Activated CD4-positive, alpha-beta T cell treated with anti-CD3 and anti-CD28 coated beads, Interleukin-2, Interleukin-6, amounts not matched to agents 100 ng/mL and 50 ng/mL, durations not matched to agents 16 hours and 8 hours (primary cell): ENCODE data around the gene CYS1.
"Not testable (repeated sequence)": the region's sequence is repeated elsewhere in the genome, so short reads cannot be mapped to it uniquely, and the experiment has no call there.

Source experiments
- DNase-seq: peaks from one replicate; pipeline ENCODE4 v3.0.0-alpha.2; 2020

Gene CYS1

GRCh38 chr2:10045561-10046355 is 34.5 kb downstream of the CYS1 start:
- DNase-seq = no peak

DNA sequence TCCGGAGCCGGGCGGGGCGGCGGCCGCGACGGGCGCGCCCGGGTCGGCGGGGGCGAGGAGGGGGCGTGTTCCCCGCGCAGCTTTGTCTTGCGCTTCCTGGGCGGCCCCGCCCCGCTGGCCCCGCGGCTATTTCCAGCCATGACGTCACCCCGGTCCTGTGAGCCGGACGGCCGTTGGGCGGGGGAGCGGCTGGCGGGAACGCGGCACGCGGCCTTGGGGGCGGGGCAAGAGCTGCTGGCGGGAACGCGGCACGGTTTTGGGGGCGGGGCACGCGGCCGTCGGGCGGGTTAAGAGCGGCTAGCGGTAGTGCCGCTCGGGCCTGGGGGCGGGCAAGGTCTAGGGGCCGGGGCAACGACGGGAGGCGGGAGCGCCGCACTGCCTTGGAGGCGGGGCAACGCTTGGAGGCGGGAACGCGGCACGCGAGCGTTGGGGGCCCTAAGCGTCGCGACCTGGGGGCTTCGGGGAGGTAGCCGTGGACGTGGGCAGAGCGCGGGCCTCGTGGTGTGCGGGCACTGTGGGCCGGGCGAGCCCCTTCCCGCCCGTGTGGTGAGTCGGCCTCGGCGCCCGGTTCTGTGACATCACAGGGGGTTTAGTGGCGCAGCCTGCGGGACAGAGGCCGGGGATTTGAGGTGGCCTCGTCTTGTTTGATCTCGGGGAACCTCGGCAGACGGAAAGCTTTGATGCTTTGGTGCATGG is 36.2 kb downstream of the CYS1 start:
- DNase-seq = peak; percentile 91

DNA sequence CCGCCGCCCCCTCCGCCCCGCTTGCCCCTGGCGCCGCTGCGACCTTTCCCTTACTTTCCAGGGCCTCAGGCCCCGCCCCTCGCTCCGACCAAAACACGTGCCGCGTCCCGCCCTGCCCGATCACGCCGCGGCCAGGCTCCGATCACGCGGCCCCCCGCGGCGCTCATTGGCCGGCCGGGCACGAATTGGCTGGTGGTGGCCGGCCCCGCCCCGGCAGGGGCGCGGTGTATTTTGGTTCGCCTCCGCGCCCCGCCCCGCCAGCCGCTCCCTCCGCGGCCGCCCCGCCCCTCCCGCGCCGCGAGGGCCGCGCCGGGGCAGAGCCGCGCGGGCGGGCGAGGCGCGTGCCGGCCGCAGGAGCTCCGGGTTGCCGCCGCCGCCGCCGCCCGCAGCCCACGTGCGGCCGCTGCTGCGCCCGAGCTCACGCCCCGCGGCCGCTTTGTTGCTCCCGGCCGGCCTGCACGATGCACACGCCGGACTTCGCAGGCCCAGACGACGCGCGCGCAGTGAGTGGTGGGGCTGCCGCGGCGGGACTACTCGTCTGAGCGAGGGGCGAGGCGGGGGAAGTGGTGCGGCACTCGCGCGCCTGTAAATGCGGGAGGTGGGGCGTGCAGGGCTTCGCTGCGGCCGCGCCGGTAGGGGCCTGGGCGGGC is 36.8 kb downstream of the CYS1 start, which contains the start of gene KLF11:
TSS of gene KLF11 (plus strand) at position 295 of the 650 bp plus-strand sequence. CDS start at position 462, 167 bp downstream.
- peak; percentile 75 for DNase-seq

- DNase-seq = peak; percentile 17
Observed at GRCh38 chr2:10042301-10043161, 37.7 kb downstream of the CYS1 start.

- no peak for DNase-seq
Observed at GRCh38 chr2:10041711-10042110, 38.5 kb downstream of the CYS1 start.

GRCh38 chr2:10039658-10040410 is 40.4 kb downstream of the CYS1 start:
- no peak for DNase-seq

- DNase-seq = no peak
Observed at GRCh38 chr2:10038716-10039115, 41.5 kb downstream of the CYS1 start.

- DNase-seq = no peak
Observed at GRCh38 chr2:10038123-10038522, 42.1 kb downstream of the CYS1 start.

DNA sequence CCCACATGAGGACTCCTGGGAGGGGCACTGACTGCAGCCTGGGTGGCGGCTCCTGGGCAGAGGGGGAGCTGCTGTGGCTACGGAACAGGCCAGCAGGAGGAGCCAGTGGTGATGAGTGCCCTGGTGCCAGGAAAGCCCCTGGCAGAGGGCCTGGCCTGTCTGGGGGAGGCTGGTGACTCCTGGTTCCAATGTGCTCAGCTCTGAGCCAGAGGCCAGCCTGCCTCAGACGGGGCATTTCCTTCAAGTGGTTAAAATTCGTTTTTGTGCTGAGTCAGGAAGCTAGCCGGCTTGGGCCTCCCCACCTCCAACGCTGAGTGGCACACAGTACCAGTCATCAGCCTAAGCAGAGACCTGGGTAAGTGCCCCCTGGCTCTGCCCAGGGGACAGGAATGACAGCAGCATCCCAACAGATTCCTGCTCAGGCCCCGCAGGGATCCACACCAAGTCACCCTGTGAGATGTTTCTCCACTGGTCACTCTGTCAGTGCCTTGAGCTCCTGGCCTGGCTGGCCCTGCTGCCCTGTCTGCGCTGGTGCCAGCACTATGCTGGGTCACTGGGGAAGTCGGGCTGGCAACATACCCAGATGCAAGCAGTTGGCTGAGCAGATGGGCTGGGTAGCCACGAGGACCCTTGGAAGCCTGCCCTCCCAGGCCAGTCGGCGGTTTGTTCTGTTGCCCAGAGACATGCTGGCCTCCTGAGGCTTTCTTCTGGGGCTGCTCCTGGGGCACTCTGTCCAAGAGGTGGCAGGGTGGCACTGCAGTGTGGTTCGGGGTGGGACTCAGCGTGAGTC is 43.9 kb downstream of the CYS1 start:
- DNase-seq = peak; percentile 32

- no peak for DNase-seq
Observed at GRCh38 chr2:10035633-10036032, 44.6 kb downstream of the CYS1 start.

DNA sequence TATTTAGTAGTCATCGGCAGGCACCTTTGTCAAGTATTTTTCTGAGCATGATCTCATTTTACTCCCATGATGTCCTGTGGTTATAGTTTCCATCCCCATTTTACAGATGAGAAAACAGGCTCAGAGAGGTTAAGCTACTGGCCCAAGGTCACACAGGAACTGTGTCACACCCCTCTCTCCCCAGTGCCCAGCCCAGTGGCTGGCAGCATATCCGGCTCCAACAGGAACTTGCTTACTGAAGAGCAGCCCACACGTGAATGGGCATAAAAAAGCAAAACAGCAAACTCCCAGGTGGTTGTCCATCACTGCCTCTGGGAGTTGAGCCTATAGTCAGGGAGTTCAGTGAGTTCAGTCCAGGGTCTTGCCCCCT is 45.2 kb downstream of the CYS1 start:
- DNase-seq = peak; percentile 16

GRCh38 chr2:10034333-10035052 is 45.7 kb downstream of the CYS1 start:
- no peak for DNase-seq

DNA sequence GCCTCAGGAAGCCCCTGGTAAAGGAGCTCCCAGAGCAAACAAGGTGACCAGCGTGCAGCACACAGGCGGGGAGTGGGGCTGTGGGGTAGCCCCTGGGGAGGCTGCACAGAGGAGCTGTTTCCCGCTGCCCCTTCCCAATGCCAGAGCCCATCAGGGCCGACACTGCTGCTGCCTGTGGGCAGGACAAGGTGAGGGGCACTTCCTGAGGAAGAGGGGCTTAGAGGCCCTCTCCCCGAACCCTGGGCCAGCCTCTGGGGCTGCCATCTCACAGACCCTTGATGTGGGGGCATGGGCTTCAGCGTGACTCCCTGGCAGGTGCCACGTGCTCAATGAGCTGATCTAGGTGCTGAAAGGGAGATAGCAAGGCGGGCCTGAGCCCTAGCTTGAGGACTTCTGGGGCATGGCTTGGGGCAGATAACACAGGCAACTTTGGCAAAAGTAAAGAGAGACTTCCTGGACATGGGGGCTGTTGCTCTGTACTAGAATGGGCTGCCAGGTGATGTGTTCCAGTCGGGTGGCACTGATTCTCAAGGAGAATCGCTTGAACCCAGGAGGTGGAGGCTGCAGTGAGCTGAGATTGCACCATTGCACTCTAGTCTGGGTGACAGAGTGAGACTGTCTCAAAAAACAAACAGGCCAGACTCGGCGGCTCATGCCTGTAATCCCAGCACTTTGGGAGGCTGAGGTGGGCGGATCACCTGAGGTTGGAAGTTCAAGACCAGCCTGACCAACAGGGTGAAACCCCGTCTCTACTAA is 46.8 kb downstream of the CYS1 start:
- no peak for DNase-seq

GRCh38 chr2:10032746-10033105 is 47.5 kb downstream of the CYS1 start:
- no peak for DNase-seq

DNA sequence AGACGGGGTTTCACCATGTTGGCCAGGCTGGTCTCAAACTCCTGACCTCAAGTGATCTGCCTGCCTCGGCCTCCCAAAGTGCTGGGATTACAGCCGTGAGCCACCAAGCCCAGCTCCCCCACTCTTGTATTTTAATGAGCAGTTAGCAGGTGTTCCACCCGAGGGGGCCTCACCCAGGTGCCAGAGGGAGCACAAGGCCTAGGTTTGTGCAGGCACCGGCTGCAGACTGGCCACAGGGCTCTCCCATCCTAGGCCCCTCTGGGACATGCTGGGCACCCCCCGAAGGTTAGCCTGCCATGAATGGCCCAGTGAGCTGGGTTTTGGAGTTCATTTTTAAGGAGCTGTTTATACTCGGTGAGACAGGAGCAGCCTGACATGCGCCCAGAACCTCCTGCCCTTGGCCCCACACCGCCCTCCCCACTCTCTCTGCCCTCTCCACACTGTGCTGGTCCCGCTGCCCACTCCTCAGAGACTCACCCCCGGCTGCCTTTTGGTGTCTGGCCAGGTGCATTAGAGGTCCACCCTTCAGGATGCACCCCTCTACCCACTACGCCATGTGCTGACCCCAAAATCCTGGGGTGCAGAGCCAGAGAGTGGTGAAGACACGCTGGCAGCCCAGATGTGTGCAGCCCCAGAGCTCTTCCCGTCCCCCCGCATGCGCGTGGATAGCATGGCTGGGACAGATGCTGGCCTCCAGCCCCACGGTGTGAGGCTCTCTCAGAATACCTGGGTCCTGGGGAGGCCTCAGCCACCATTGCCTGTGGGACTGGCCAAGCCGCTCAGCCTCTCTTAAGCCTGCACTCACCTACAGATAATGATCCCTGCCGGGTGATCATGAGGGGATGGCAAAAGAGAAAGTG is 48.1 kb downstream of the CYS1 start:
- DNase-seq = no peak

- not testable (repeated sequence) for DNase-seq
Observed at GRCh38 chr2:10030798-10031197, 49.4 kb downstream of the CYS1 start.

GRCh38 chr2:10030311-10030736 is 49.9 kb downstream of the CYS1 start:
- no peak for DNase-seq

DNA sequence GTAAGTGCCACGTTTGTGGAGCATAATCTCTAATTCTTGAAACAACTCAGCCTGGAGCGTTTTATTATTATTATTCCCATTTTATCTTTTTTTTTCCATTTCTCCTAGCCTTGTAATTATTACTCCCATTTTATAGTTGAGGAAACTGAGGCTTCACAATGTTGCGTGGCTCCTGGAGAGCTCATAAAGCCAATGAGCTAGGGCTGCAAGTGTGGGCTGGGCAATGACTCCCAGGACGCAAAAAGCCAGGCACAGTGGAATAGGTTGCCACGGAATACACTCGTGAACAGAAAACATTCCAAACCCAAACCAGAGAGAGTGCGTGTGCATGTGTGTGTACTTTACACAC is 50.4 kb downstream of the CYS1 start:
- no peak for DNase-seq
